Renal cortical epithelial cell (primary cell): Measurements from ENCODE around the gene ANK2. TPM values are rescaled to one million over a fixed set of nuclear protein-coding genes. Genes with fewer than 3 reads are reported as not detected.

Source experiments
- DNase-seq: peaks from one replicate; pipeline ENCODE4 v3.0.0-alpha.2; 2011; ENCODE audit warnings: low read depth
- total RNA-seq: library from RNA; depleted of rRNA; stranded (reverse); fragments of >200 nt; gene quantifications from 2 replicates; pipeline ENCODE4 v1.2.3, GENCODE V29; 2014

Gene ANK2
- total RNA-seq, 1 donor from 2014 or later = 17.7 TPM

DNA sequence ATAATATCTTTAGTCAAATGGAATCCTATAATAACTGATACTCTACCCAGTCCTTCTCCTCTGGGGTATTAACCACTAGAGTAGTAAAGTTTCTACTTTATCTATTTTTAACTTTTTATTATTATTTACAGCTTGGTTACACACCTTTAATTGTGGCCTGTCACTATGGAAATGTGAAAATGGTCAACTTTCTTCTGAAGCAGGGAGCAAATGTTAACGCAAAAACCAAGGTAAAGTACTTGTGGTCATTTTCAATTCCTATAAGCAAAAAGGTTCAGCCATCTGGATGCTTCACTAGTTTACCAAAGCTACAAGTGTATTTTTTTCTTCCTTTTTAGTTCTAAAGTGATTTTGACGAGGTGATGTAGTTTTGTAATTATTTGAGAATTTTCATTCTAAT lies 238.8 kb downstream of the ANK2 start:
- DNase-seq = no peak

DNA sequence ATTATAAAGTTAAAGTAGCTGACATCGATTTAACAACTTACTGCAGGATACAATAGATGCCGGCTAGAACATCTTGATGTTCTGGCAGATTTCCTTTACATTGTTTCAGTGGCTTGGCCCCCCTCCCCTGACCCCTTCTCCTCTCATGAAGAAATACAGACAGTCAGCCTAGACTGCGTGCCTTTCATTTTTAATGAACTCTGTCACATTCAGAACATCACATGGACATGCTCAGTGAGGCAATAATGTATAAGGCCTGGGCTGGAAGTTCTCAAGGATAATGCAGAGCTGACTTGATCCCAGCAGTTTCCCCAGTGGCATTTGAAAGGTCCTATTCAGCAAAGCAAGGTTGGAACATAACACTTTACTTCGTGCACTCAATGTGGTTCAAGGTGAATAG lies 239.2 kb downstream of the ANK2 start:
- no peak for DNase-seq

DNA sequence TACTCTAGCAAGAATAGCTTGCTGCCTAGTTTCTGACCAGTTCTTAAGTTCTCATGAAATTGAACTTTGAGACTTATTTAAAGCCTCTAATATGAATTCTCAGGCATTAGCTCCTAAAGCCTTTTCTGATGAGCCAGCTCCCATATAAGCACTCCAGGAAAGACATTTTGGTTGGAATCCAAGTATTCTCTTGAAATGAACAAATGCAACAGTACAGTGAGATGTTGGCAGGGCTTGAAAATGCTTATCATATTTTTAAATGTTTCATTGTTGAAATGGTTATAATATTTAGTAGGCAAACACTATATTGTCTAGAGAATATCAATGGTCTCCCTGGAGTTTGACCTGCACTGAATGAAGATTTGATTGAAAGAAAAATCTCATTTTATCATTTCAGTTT lies 240.3 kb downstream of the ANK2 start:
- no peak for DNase-seq

DNA sequence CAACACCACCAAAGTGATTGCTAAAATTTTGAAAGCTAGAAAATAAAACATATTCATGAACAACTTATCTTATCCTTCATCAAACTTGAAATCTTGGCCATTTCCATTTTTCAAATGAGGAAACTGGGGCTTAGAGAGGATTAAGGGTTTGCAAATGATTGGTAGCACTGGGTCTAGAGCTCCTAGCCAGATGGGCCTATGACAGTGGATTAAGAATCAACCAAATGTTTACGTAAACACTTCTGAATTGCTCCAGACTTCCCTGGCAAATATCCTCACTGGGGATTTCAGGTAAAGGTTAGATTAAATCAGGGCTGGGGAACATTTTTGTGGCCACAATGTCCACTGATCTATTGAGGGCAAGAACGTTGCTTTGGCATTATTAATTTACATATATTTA lies 241.2 kb downstream of the ANK2 start:
- no peak for DNase-seq

DNA sequence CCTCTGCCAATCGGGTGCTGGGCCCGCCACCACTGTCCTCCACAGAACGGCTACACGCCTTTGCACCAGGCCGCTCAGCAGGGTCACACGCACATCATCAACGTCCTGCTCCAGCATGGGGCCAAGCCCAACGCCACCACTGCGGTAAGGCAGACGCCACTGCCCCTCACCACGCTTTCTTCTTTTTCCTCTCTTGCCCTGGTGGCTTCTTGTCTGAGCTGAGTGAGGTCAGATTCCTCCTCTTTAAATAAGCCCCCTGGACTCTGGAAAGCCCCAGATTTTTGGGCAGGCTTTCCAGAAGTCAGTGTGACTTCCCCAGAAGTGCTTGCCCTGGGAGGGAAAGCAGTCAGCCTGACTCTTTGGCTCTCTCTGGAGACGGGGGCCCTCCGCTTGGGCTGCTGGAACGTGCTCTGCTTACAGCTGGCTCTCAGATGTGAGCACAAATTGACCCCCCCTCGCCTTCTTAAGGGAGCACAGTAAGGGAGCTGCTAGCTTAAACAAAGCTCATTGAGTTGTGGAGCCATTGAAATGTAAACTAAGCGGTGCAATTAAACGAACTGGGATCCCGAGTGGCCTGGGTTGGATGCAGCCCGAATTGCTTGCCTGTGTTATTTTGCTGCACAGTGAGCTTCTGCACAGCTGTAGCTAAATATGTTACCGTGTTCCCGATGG lies 243.1 kb downstream of the ANK2 start:
- DNase-seq = no peak

DNA sequence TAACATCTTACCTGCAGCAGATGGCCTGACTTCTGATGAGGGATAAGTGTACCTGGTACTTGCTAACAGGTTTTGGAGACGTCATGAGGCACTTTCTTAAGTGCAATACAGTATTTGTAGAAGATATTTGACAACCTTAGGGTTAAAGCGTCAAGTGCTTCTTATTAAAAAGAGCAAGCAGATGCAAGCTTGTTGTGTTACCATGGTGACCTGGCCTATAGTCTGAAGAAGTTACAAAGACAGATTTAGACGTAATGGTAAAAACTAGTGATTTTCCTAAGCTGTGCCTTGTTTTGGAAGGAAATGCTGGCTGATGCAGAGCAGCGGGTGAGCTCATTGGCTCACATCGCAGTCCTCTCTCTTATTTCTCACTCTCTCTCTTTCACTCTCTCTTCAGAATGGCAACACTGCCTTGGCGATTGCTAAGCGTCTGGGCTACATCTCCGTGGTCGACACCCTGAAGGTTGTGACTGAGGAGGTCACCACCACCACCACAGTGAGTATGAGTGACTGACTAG lies 243.6 kb downstream of the ANK2 start:
- DNase-seq = peak; percentile 21

DNA sequence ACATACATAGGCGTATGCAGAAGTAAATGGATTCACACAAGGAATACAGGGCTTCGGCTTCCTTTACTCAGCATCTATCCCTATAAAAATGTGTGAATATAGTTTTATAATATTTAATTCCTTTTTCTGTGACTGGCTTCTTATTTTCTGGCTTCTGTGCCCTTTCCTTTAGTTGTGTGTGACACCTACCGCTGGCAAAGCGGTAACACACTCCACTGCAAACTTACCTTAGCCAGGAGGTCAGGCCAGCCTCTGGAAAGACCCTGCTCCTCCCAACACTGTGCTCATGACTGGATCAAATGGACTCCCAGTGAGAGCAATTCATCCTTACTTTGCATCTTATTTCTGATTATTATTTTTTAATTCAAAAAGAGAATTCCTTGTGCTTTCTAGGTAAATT lies 244.2 kb downstream of the ANK2 start:
- DNase-seq = no peak

DNA sequence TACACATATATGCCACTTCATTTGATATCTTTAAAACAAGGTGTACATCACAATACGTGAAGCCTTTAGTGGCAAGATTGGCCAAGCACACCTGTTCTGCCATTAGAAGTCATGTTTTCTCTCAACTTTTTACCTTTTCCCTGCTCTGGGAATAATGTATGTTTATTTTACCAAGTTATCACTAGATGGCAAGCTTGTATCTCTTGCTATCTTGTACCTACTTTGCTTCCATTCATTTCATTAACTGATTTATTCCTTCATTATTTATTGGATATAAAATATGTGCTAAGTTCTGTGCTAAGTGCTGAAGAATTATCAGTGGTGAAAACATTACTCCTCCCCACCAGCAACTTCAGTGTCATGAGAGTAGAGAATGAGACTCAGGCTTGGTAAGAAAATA lies 245.5 kb downstream of the ANK2 start:
- no peak for DNase-seq

DNA sequence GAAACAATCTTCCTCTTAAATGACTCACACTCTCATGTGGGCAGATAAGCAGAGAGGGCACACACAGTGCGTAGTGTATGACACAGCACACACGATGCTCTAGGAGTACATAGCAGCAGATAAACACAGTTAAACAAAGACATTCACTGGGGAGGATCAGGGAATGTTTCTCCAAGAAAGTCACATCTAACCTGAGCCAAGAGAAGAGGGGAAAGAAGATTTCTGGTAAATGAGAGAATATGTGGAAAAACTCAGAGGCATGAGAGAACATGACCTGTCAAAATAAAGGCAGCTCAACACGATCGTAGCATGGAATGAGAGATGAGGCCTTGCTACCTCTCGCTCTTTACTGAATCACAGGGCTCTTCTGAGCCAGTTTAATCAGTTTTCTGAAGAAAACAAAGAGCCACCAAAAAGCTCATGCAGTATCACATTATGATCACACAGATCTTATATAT lies 251.0 kb downstream of the ANK2 start:
- DNase-seq = peak; percentile 76

DNA sequence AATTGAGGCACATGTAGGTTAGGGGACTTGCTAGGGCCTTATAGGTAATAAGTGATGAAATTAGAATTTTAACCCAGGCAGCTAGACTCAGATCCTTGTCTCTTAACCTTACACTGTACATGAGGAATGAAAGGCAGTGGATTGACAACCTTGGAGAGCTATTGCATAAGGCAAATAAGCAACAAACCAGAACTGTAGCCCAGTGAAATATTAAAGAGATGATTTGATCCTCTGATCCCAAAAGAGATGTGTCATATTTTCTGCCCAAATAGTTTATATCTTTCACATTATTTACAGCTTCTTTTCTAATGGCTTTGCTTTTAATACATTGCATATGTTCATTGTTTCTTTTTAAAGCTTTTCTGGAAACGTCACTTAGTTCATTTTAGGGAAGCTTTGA lies 252.6 kb downstream of the ANK2 start:
- DNase-seq = no peak

DNA sequence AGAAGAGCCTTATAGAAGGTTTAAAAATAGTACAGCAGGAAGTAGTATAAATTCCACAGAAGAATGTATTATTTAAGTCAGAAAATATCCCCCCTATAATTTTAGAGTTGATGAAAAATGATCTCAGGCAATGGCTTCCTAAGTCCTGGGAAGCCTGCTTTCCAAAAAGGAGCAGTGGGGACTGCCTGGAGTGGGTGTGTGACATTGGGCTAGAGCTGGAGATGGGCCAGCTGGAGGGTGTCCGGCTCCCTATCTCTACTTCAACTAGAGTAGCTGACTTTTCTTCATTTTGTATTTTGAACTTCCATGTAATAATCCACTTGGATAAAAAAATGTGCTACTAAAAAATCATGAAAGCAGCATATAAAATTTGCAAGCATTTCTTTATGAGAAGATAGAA lies 253.9 kb downstream of the ANK2 start:
- no peak for DNase-seq

DNA sequence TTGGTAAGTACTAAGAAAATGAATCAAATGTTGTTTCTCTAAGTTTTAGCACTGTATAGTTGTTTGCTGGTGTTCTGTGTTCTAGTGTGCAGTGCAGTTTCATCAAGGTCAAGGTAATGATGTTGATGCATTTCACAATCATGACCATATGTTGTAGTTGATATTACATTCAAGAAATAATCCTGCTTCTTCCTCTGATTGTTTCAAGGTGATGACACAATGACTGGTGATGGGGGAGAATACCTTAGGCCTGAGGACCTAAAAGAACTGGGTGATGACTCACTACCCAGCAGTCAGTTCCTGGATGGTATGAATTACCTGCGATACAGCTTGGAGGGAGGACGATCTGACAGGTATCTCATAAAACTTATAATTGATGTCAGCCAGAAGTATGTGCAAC lies 261.6 kb downstream of the ANK2 start:
- DNase-seq = peak; percentile 57

DNA sequence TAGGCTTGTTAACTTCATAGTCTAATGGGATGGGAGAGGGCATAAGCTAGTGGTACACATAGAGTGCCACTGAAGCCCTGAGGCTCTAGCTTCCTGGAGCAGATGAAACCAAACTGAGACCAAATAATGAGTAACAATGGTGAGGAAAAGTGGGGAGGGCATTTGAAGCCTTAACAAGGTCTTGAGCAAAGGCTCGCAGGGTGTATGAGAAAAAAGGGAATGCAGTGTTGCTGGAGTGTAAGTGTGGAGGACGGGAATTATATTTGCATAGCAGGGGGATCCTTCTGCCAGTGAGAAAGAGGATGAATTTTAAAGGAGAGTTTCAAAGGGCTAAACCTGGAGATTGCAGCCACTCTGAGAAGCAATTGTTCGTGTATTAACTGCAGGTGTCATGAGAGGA lies 263.1 kb downstream of the ANK2 start:
- no peak for DNase-seq

DNA sequence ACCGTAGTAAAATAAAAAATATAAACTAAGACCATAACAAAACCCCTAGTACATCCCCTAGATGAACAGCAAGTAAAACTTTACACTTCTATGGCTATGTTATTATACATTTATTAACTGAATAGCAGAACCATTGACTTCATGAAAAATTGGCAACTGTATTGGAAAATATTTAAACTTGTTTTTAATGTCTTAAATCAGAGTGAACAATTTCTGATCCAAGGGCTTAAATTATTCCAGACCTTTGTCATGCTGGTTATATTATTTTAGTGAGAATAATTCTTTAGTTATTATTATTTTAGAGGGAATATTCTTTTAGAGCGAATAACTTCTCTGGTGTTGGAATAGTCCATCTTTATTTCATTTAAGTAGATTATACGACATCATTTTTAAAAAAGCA lies 265.0 kb downstream of the ANK2 start:
- DNase-seq = no peak

DNA sequence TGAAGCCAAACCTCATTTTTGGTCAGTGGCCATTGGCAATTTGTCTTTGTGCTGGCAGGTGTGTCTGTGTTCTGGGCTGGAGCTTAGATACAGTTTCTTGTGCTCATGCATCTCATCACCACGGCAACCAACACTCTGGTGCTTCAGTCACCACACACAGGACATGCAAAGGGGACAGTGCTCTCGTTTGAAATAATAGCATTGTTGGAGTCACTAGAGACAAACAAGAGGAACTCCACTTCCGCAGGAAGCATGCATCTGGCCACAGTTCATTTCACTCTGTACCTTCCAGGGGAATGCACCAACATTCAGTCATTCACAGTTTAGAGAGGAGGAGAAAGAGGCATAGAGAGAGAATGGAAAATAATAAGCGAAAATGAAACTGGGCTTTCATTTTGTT lies 267.4 kb downstream of the ANK2 start:
- no peak for DNase-seq

DNA sequence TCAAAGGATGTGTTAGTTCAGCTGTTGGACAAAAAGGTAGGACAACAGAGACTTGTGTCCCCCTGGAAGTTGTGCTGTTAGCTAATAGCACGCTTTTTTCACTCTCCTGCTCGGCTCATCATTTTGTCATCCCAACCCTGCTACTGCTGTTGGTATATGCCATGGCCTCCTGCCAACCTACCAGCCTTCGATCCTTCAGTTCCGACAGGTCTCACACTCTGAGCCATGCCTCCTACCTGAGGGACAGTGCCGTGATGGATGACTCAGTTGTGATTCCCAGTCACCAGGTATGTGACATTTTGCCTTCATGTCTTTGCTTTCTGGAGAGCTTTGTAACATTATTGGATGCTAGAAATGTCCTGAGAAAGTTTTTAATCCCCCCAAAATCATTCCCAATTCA lies 268.1 kb downstream of the ANK2 start:
- no peak for DNase-seq

DNA sequence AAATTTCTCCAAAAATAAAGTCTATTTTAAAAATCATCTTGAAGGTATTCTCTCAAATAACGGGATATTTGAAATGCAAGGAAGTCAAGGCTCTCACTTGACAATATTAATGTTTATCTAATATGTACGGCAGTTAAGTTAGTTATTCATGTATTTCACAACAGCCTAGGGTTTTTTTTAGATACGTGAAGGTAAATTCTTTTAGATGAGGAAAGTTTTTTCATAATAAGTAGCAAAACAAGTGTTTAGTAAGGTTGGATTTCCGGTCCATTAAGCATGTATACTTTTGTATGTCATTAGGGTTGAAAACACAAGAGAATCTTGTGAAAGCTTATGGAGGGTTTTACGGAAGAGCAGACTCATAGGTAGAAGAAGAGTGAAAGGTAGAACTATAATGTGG lies 273.3 kb downstream of the ANK2 start:
- peak; percentile 82 for DNase-seq

DNA sequence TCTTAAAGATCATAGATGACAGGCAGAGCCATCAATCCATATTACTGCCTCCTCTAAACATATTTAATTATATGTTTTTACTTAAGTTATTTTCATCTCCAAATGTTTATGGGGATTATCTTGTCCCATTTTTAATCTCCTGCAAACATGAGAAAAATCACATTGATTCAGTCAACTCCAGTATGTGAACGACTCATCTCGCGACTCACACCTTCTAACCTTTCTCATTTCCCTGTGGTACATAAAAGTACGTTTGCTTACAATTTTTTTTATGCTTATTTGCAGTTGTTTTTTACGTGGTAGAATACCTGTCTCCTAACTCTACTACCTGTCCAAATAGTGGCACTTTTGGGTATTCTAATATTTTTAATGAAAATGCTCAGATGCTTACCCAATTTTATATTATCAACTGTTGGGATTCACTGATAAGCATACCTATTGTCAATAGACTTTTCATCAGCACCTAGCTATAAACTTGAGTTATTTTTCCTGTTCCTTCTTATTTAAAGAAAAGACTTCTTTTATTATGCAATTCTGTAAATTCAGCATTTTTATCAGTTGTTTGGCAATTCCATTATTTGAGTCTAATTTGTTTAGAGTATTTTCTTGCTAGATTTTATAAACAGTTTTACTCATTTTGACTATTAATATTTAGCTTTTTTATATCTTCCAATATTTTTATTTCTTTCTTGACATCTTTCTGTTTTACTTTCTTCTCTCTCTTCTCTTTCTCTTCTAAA lies 276.6 kb downstream of the ANK2 start:
- no peak for DNase-seq

DNA sequence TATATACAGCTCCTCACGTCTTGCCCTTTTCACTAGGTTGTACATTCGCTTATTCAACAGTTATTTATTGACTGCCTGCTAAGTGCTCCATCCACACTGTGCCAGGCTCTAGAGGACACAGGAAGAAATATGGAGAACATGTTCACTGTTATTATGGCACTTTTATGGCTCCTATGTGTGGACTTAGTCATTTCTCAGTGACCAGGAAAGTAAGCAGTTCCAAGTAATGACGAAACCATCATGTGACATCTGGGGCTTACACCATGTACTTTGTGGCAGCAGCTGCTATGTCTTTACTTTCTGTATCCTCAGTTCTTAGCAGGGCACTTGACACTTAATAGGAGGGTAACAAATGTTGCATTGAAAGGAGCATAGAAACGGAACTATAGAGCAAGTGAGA lies 278.0 kb downstream of the ANK2 start:
- peak; percentile 69 for DNase-seq

DNA sequence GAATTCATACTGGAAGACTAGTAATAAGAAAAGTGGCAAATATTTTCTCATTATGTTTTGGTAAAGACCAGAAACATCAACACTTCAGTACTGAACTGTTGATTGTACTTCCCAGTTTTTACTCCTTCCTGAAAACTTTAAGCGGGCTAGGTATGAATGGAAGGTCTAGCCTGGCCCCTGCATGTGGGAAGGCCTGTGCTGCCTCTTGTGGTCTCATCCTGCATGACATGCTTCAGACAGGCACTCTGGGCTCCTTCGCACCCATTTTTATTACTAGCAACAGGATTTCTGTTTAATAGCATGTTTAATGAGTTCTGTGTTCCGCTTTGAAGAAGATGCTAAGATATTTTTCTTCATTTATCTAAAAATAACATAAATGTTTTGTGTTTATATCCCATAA lies 279.1 kb downstream of the ANK2 start:
- no peak for DNase-seq

DNA sequence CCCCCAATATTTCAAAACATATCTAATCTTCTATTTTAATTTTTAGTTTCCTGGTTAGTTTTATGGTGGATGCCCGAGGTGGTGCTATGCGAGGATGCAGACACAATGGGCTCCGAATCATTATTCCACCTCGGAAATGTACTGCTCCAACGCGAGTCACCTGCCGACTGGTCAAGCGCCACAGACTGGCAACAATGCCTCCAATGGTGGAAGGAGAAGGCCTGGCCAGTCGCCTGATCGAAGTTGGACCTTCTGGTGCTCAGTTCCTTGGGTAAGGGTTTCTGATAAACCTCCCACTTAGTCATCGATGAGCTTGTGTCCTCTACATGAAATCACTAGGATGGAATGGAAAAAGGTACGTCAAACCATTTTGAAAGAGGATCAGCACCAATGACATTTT lies 280.7 kb downstream of the ANK2 start:
- DNase-seq = no peak

DNA sequence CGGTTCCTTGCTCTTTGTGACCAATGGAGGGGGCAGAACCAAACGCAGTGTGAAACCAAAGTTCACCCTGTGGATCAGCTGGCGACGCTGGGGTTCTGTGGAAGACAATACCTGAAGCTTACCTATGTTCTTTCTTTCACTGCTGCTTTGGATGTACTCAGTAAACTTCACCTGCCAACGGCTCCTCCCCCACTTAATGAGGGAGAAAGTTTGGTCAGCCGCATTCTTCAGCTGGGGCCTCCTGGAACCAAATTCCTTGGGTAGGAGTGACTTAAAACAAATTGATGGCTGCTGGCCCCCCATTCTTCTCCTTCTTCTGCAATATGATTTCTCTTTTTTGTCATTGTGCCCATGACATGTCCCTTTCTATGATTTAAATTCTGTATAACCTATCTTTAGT lies 282.4 kb downstream of the ANK2 start:
- no peak for DNase-seq

DNA sequence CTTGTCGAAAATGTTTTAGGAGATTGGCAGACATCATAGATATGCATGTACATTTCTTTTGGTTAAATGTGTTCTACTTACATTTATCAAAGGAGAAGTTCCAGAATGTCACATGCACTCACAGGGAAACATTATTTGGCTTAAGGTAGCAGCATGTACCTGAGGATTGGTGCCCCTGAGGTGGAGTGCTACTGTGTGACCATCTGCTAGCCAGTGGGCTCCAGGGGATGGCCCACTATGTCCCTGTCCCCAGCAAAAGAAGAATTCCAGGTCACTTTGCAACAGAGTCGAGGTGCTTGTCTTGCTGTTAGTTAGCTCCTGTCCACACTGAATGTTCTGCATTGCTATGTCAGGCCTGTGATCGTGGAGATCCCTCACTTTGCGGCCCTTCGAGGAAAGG lies 283.2 kb downstream of the ANK2 start:
- DNase-seq = no peak

DNA sequence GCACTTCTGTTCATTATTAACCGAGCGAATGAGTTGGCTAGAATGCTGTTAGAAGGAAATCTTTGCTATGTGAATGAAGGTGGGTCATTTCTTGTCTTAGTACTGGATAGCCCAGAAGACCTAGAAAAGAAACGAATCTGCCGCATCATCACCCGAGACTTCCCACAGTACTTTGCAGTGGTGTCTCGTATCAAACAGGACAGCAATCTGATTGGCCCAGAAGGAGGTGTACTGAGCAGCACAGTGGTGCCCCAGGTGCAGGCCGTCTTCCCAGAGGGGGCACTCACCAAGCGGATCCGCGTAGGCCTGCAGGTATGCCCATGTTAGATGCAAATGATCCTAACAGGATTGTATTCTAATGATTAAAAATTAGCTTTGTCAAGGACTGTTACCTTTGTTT lies 286.3 kb downstream of the ANK2 start:
- DNase-seq = peak; percentile 42
